H1 (cell line): ENCODE data around the gene FIG4. TPM values are rescaled to one million over a fixed set of nuclear protein-coding genes. Genes with fewer than 3 reads are reported as not detected.

Experiments
- CTCF ChIA-PET: fragments of 300-600 bp; sonication (Branson Sonifier 250); formaldehyde crosslinking; loops from one replicate; lab custom pipeline; 2021; ENCODE audit not compliant: partially characterized antibody; lab: Charles Lee
- POLR2A ChIA-PET: fragments of 300-600 bp; sonication (Branson Sonifier 250); formaldehyde crosslinking; loops from one replicate; lab custom pipeline; 2021; ENCODE audit warnings: inconsistent platforms; ENCODE audit not compliant: partially characterized antibody; lab: Charles Lee
- DNase-seq, 2 experiments: peaks; one replicate each; pipeline versions ENCODE4 v3.0.0 to v3.0.0-alpha.2; 2010 to 2022; ENCODE audit warnings: low spot score in 2 of 2, low read depth in 1 of 2, mixed read lengths in 1 of 2
- FAIRE-seq: peaks from 2 replicates; lab custom pipeline; 2011; peaks lifted over from hg19 to GRCh38; lab: Jason Lieb, UNC
- H2AFZ ChIP-seq: 2 replicates; pipeline ENCODE4 v1.8.1; 2012; ENCODE audit warnings: low read length, inconsistent platforms
- H2AK5ac ChIP-seq: 2 replicates; pipeline ENCODE4 v1.6.1; 2013; ENCODE audit warnings: low read depth, low read length
- H2BK120ac ChIP-seq: replicated peaks from 2 replicates; pipeline ENCODE3; 2013; ENCODE audit warnings: low read depth, low read length, inconsistent platforms
- H2BK12ac ChIP-seq: 2 replicates; pipeline ENCODE4 v1.6.1; 2013; ENCODE audit warnings: low read depth, low read length
- H2BK15ac ChIP-seq: 2 replicates; pipeline ENCODE4 v1.6.1; 2013; ENCODE audit warnings: low read length
- H2BK20ac ChIP-seq: 2 replicates; pipeline ENCODE4 v1.6.1; 2013; ENCODE audit warnings: low read length
- H2BK5ac ChIP-seq: 2 replicates; pipeline ENCODE4 v1.6.1; 2013; ENCODE audit warnings: low read depth, low read length
- H3K14ac ChIP-seq: 2 replicates; pipeline ENCODE4 v1.6.1; 2013; ENCODE audit warnings: inconsistent platforms; ENCODE audit not compliant: insufficient read length
- H3K18ac ChIP-seq: 2 replicates; pipeline ENCODE4 v1.6.1; 2013; ENCODE audit warnings: low read length; ENCODE audit errors: extremely low read depth
- H3K23ac ChIP-seq: 2 replicates; pipeline ENCODE4 v1.6.1; 2013; ENCODE audit warnings: inconsistent platforms; ENCODE audit not compliant: insufficient read length
- H3K23me2 ChIP-seq: 2 replicates; pipeline ENCODE4 v1.6.1; 2013; ENCODE audit warnings: low read depth, low read length
- H3K27ac ChIP-seq: 2 replicates; pipeline ENCODE4 v1.6.1; 2011; ENCODE audit warnings: low read depth, low read length, inconsistent platforms
- H3K27me3 ChIP-seq, 4 experiments: replicated peaks in 1 of 4; 1 replicate in 1 of 4; 2 replicates in 3 of 4; pipeline versions ENCODE4 v1.6.1 to v1.8.1; 2011 to 2013; ENCODE audit warnings: low read length in 3 of 4, mild to moderate bottlenecking in 3 of 4, inconsistent platforms in 2 of 4, mixed read lengths in 2 of 4, moderate library complexity in 1 of 4; ENCODE audit not compliant: control insufficient read depth in 3 of 4, insufficient read depth in 3 of 4; ENCODE audit errors: extremely low read depth in 1 of 4
- H3K36me3 ChIP-seq, 4 experiments: 2 replicates each; pipeline versions ENCODE4 v1.6.1 to v1.8.1; 2011 to 2013; ENCODE audit warnings: mild to moderate bottlenecking in 4 of 4, low read length in 3 of 4, moderate library complexity in 2 of 4, control low read depth in 1 of 4, inconsistent platforms in 1 of 4; ENCODE audit not compliant: insufficient read depth in 4 of 4, control insufficient read depth in 2 of 4
- H3K4ac ChIP-seq: replicated peaks from 2 replicates; pipeline ENCODE3; 2013; ENCODE audit warnings: low read length, low read depth, mixed read lengths, inconsistent platforms; ENCODE audit not compliant: insufficient read length
- H3K4me1 ChIP-seq, 4 experiments: replicated peaks in 1 of 4; 1 replicate in 1 of 4; 2 replicates in 3 of 4; pipeline versions ENCODE4 v1.6.1 to v1.8.1; 2011 to 2013; ENCODE audit warnings: low read length in 3 of 4, inconsistent platforms in 2 of 4, mixed read lengths in 1 of 4; ENCODE audit not compliant: insufficient read depth in 4 of 4, control insufficient read depth in 3 of 4
- H3K4me2 ChIP-seq, 2 experiments: 2 replicates each; pipeline versions ENCODE4 v1.6.1 to v1.8.1; 2011 to 2013; ENCODE audit warnings: low read depth in 2 of 2, low read length in 2 of 2, control low read depth in 1 of 2, inconsistent platforms in 1 of 2, mild to moderate bottlenecking in 1 of 2; ENCODE audit not compliant: insufficient read depth in 1 of 2
- H3K4me3 ChIP-seq, 4 experiments: fragments of 200-600, 300-600 bp in 1 of 4; sonication (generic), shearing (Covaris generic), sonication (Bioruptor Twin) in 1 of 4; 2 replicates each; pipeline versions ENCODE4 v1.5.1 to v1.8.1; 2011 to 2016; ENCODE audit warnings: low read length in 4 of 4, low read depth in 3 of 4, control low read depth in 2 of 4, inconsistent platforms in 2 of 4, mild to moderate bottlenecking in 2 of 4, mixed read lengths in 1 of 4, moderate library complexity in 1 of 4; ENCODE audit not compliant: insufficient read depth in 2 of 4; ENCODE audit errors: extremely low read depth in 1 of 4
- H3K56ac ChIP-seq: replicated peaks from 2 replicates; pipeline ENCODE3; 2013; ENCODE audit warnings: low read depth, mild to moderate bottlenecking, mixed read lengths, low read length, inconsistent platforms; ENCODE audit not compliant: insufficient read length
- H3K79me1 ChIP-seq: 2 replicates; pipeline ENCODE4 v1.6.1; 2013; ENCODE audit warnings: low read depth, low read length, control low read depth
- H3K79me2 ChIP-seq, 2 experiments: 2 replicates each; pipeline versions ENCODE4 v1.6.1 to v1.8.1; 2012 to 2013; ENCODE audit warnings: low read length in 2 of 2, mild to moderate bottlenecking in 2 of 2, inconsistent platforms in 1 of 2; ENCODE audit not compliant: insufficient read depth in 2 of 2, control insufficient read depth in 1 of 2
- H3K9ac ChIP-seq, 4 experiments: replicated peaks in 1 of 4; 1 replicate in 1 of 4; 2 replicates in 3 of 4; pipeline versions ENCODE4 v1.6.1 to v1.8.1; 2011 to 2013; ENCODE audit warnings: low read depth in 3 of 4, low read length in 3 of 4, control low read depth in 2 of 4, mild to moderate bottlenecking in 2 of 4, moderate library complexity in 2 of 4, inconsistent platforms in 1 of 4; ENCODE audit errors: extremely low read depth in 1 of 4
- H3K9me3 ChIP-seq, 2 experiments: 2 replicates each; pipeline versions ENCODE4 v1.6.1 to v1.8.1; 2012 to 2013; ENCODE audit warnings: mild to moderate bottlenecking in 2 of 2, moderate library complexity in 2 of 2, control low read depth in 1 of 2, inconsistent platforms in 1 of 2, low read depth in 1 of 2, low read length in 1 of 2, mixed read lengths in 1 of 2; ENCODE audit not compliant: insufficient read depth in 2 of 2
- H4K20me1 ChIP-seq, 2 experiments: replicated peaks in 1 of 2; 2 replicates each; pipeline versions ENCODE3 to v1.8.1; 2011 to 2013; ENCODE audit warnings: inconsistent platforms in 2 of 2, low read length in 2 of 2, mild to moderate bottlenecking in 1 of 2; ENCODE audit not compliant: insufficient read depth in 2 of 2, control insufficient read depth in 1 of 2
- H4K5ac ChIP-seq: 2 replicates; pipeline ENCODE4 v1.6.1; 2013; ENCODE audit warnings: low read length, low read depth, mixed read lengths, inconsistent platforms; ENCODE audit not compliant: insufficient read length
- H4K8ac ChIP-seq: 2 replicates; pipeline ENCODE4 v1.8.0; 2013; ENCODE audit warnings: mild to moderate bottlenecking, moderate library complexity, low read length, inconsistent platforms; ENCODE audit not compliant: insufficient read depth; ENCODE audit errors: extremely low read depth
- H4K91ac ChIP-seq: replicated peaks from 2 replicates; pipeline ENCODE3; 2013; ENCODE audit warnings: low read length, mixed read lengths, inconsistent platforms; ENCODE audit not compliant: insufficient read length
- EP300 ChIP-seq, 2 experiments: IDR thresholded peaks; 1 replicate in 1 of 2; 2 replicates in 1 of 2; pipeline ENCODE4 v1.6.1; 2011 to 2012; ENCODE audit warnings: low read depth in 2 of 2, low read length in 2 of 2, mild to moderate bottlenecking in 2 of 2, borderline replicate concordance in 1 of 2, inconsistent platforms in 1 of 2, moderate library complexity in 1 of 2
- WGBS, 2 experiments: shearing (Covaris generic) in 1 of 2; methylation state at CpG; one replicate each; pipeline versions ENCODE4 v1.1.6 to v1.1.7; 2013 to 2015; ENCODE audit warnings: low lambda C conversion rate in 2 of 2, mixed read lengths in 2 of 2, inconsistent platforms in 1 of 2, low coverage in 1 of 2, missing lambda C conversion rate in 1 of 2; ENCODE audit not compliant: insufficient replicate concordance in 2 of 2, insufficient coverage in 1 of 2, insufficient read length in 1 of 2; ENCODE audit errors: extremely low coverage in 1 of 2, missing lambda C conversion rate in 1 of 2; 5-methylcytosine and 5-hydroxymethylcytosine counted together
- polyA plus RNA-seq, 7 experiments: library from polyadenylated mRNA; depleted of rRNA in 3 of 7; stranded (reverse) in 5 of 7; unstranded in 2 of 7; fragments of >200 nt in 5 of 7; fragments of 200-250 nt in 2 of 7; gene quantifications; 1 replicate in 5 of 7; 2 replicates in 1 of 7; 4 replicates in 1 of 7; pipeline versions ENCODE4 v1.2.1 to v1.2.3, GENCODE V29; 2011 to 2013; ENCODE audit warnings: missing spikeins in 2 of 7, mixed read lengths in 2 of 7
- total RNA-seq: library from RNA; stranded (reverse); fragmentation: NEBNext Ultra II Directional; extraction: Animal tissue kit (Norgen Biotek cat#: 25700); gene quantifications from 2 replicates; pipeline ENCODE4 v1.2.1, GENCODE V29; 2021

FIG4 gene
- total and polyA plus RNA-seq, 2 of the 8 experiments (the other 6 are each of a cell fraction or from before 2014, with no cell fraction given) = 11.8 to 21.9 TPM

- H3K27ac ChIP-seq = no peak overlapping the region
- no peak overlapping the region for H3K23ac ChIP-seq
- no peaks in the 10 kb centered on the region for H3K9me3 ChIP-seq
- DNase-seq (no peak), FAIRE-seq (no peak)
- no peak overlapping the region for H3K18ac ChIP-seq
- no peaks in the 10 kb centered on the region; a peak in 1 of 8 replicates for H3K36me3 ChIP-seq
- H4K20me1 ChIP-seq = peaks cover 0 to 4% of the 10 kb centered on the region in 2 experiments
- H3K9ac ChIP-seq = no peak overlapping the region
- H2AFZ ChIP-seq = no peak overlapping the region
- ChIA-PET CTCF (interaction anchor here (1.0 to 3.4 kb wide), 3 partner anchors 13 to 321 kb away, joined by 4 to 19 read pairs (median 15); no protein-coding TSS in a partner anchor), POLR2A (no interaction called here)
- H3K4me3 ChIP-seq = no peak overlapping the region
- no peak overlapping the region for H4K8ac ChIP-seq
- no peak overlapping the region for H3K14ac ChIP-seq
- H3K27me3 ChIP-seq = peaks cover 0 to 1% (median 0%) of the 10 kb centered on the region in 4 experiments; a peak in 1 of 7 replicates
- H4K5ac ChIP-seq = no peak overlapping the region
- no peaks in the 10 kb centered on the region for H3K4me1 ChIP-seq
- H3K56ac ChIP-seq = no peak overlapping the region
- no peak overlapping the region for H2BK120ac ChIP-seq
- H2BK12ac ChIP-seq = no peak overlapping the region
- H3K4ac ChIP-seq = no peak overlapping the region
- WGBS, 2 experiments = 94% methylated on average over 2 of the region's 2 CpGs; no CpG with 5 or more reads in 1 of the 2 experiments
- H3K23me2 ChIP-seq = no peaks in the 10 kb centered on the region
- H4K91ac ChIP-seq = no peak overlapping the region
- no peaks in the 10 kb centered on the region; the same call in none of the 2 replicates for H3K79me1 ChIP-seq
- no peak overlapping the region for H2AK5ac ChIP-seq
- H2BK5ac ChIP-seq = no peak overlapping the region
- H2BK20ac ChIP-seq = no peak overlapping the region
- no peak overlapping the region for H3K4me2 ChIP-seq
- H3K79me2 ChIP-seq = peaks cover 0 to 3% of the 10 kb centered on the region in 2 experiments; a peak in 1 of 4 replicates
- no peak overlapping the region for H2BK15ac ChIP-seq
- no peak for TF ChIP-seq EP300 (IDR thresholded peaks at IDR 0.05; ENCODE audit: borderline replicate concordance in 1 of 2, low read depth in 2 of 2, low read length in 2 of 2)
Measured at GRCh38 chr6:109717971-109718370, 26.9 kb downstream of the FIG4 start.
